HepG2 (cell line): ENCODE data around the gene FBXO10. TPM values are rescaled to one million over a fixed set of nuclear protein-coding genes. Genes with fewer than 3 reads are reported as not detected.

ENCODE experiments used
- ATAC-seq: fragments of 200-7000 bp; cut with Tn5 transposase; 3 replicates; pipeline ENCODE4 v1.9.1; 2020; ENCODE audit warnings: mild to moderate bottlenecking, moderate library complexity
- BruUV-seq: library from RNA; stranded (reverse); fragments of 400-500 nt; replicated peaks from 2 replicates; lab custom pipeline; 2021; lab: Mats Ljungman, UMichigan
- CTCF ChIA-PET: fragments of 300-600 bp; formaldehyde crosslinking; extraction: SDS; loops from one replicate; lab custom pipeline; 2021; ENCODE audit warnings: low total read pairs, inconsistent platforms, low intra/inter-chr PET ratio; lab: Yijun Ruan, JAX
- POLR2A ChIA-PET: fragments of 350-600 bp; sonication (Branson Sonifier 250); formaldehyde crosslinking; loops from one replicate; lab custom pipeline; 2020; ENCODE audit warnings: antibody characterized with exemption, inconsistent platforms; lab: Yijun Ruan, JAX
- DNase-seq: peaks from one replicate; pipeline ENCODE4 v3.0.0-alpha.2; 2015; ENCODE audit warnings: low spot score
- FAIRE-seq: peaks from 3 replicates; lab custom pipeline; 2011; peaks lifted over from hg19 to GRCh38; lab: Jason Lieb, UNC
- H2AFZ ChIP-seq: one replicate; pipeline ENCODE4 v1.6.1; 2011; ENCODE audit warnings: low read length, inconsistent platforms
- H3K27ac ChIP-seq: fragments of 300-600 bp; 3 replicates; pipeline ENCODE4 v1.8.0; 2011; ENCODE audit warnings: mixed run types, mild to moderate bottlenecking, mixed read lengths, low read length, inconsistent platforms; ENCODE audit not compliant: insufficient read depth; ENCODE audit errors: extremely low read length
- H3K27me3 ChIP-seq, 2 experiments: fragments of 200-600 bp in 1 of 2; 2 replicates in 1 of 2; 3 replicates in 1 of 2; pipeline versions ENCODE4 v1.6.0 to v1.8.0; 2011; ENCODE audit warnings: low read length in 2 of 2, mild to moderate bottlenecking in 2 of 2, moderate library complexity in 2 of 2, inconsistent platforms in 1 of 2; ENCODE audit not compliant: insufficient read depth in 2 of 2, control insufficient read depth in 1 of 2
- H3K36me3 ChIP-seq, 2 experiments: fragments of 200-600 bp in 1 of 2; replicated peaks in 1 of 2; 2 replicates in 1 of 2; 3 replicates in 1 of 2; pipeline versions ENCODE4 v1.5.1 to v1.8.0; 2011; ENCODE audit warnings: low read length in 2 of 2, inconsistent platforms in 1 of 2; ENCODE audit not compliant: insufficient read depth in 2 of 2, control insufficient read depth in 1 of 2
- H3K4me1 ChIP-seq: 2 replicates; pipeline ENCODE4 v1.5.1; 2012; ENCODE audit warnings: low read length, inconsistent platforms; ENCODE audit not compliant: insufficient read depth
- H3K4me2 ChIP-seq: 2 replicates; pipeline ENCODE4 v1.6.0; 2011; ENCODE audit warnings: low read depth, low read length, inconsistent platforms
- H3K4me3 ChIP-seq, 3 experiments: fragments of 200-600 bp in 1 of 3; sonication (generic), shearing (Covaris generic) in 1 of 3; replicated peaks in 1 of 3; 2 replicates each; pipeline ENCODE4 v1.5.1; 2011 to 2016; ENCODE audit warnings: low read length in 3 of 3, inconsistent platforms in 2 of 3, low read depth in 2 of 3, mild to moderate bottlenecking in 2 of 3, control low read depth in 1 of 3, mixed read lengths in 1 of 3; ENCODE audit not compliant: insufficient read depth in 1 of 3
- H3K79me2 ChIP-seq: one replicate; pipeline ENCODE4 v1.6.1; 2011; ENCODE audit warnings: low read length, inconsistent platforms; ENCODE audit not compliant: insufficient read depth
- H3K9ac ChIP-seq: 2 replicates; pipeline ENCODE4 v1.6.0; 2011; ENCODE audit warnings: mild to moderate bottlenecking, low read depth, low read length, inconsistent platforms; ENCODE audit not compliant: insufficient read depth
- H3K9me3 ChIP-seq: 2 replicates; pipeline ENCODE4 v1.5.1; 2012; ENCODE audit warnings: mild to moderate bottlenecking, low read length
- H4K20me1 ChIP-seq: 2 replicates; pipeline ENCODE4 v1.6.0; 2011; ENCODE audit warnings: inconsistent platforms, mild to moderate bottlenecking, low read length, moderate library complexity; ENCODE audit not compliant: insufficient read depth
- RFX1 ChIP-seq: fragments of 450-650 bp; IDR thresholded peaks from 2 replicates; pipeline ENCODE4 v1.6.1; 2017
- ZSCAN21 ChIP-seq: sonication (generic); formaldehyde crosslinking; IDR thresholded peaks from 2 replicates; pipeline ENCODE4 v1.8.0; 2022; ENCODE audit warnings: mild to moderate bottlenecking, missing genetic modification reagents, moderate library complexity, borderline replicate concordance
- WGBS: methylation state at CpG from one replicate; pipeline ENCODE4 v1.1.6; 2017; ENCODE audit warnings: low lambda C conversion rate; 5-methylcytosine and 5-hydroxymethylcytosine counted together
- in situ Hi-C: cut with HindIII; loops from 2 replicates; pipeline ENCODE4 v1.10.0; 2017; ENCODE audit warnings: low pct_unique_long_range_greater_than_20kb; ENCODE audit not compliant: extremely low pct_ligation_motif_present
- intact Hi-C: fragments of 100-400 bp; cut with micrococcal nuclease; formaldehyde crosslinking; loops from one replicate; pipeline ENCODE4 v1.10.0; 2022; ENCODE audit not compliant: unreplicated experiment
- polyA plus RNA-seq, 8 experiments: library from polyadenylated mRNA; depleted of rRNA in 3 of 8; stranded (reverse) in 7 of 8; unstranded in 1 of 8; fragments of >200 nt; fragmentation: Illumina TruSeq in 4 of 8; extraction: Trizol in 4 of 8; gene quantifications; 2 replicates each; pipeline versions ENCODE4 v1.2.1 to v1.2.3, GENCODE V29; 2011 to 2016; ENCODE audit warnings: low read depth in 4 of 8, missing spikeins in 1 of 8, mixed read lengths in 1 of 8; ENCODE audit not compliant: insufficient read depth in 1 of 8
- total RNA-seq, 5 experiments: library from RNA; depleted of rRNA; stranded (reverse); fragments of >200 nt; fragmentation: Illumina TruSeq; extraction: Trizol; gene quantifications; 2 replicates each; pipeline ENCODE4 v1.2.3, GENCODE V29; 2016; ENCODE audit warnings: low read depth in 1 of 5
- TF ChIP-seq, protein P1 (sequence below): sonication (generic); formaldehyde crosslinking; IDR thresholded peaks from 2 replicates; pipeline ENCODE4 v1.5.1; 2020; ENCODE audit warnings: missing genetic modification reagents, mild to moderate bottlenecking, borderline replicate concordance
- TF ChIP-seq, protein P2 (sequence below): sonication (generic); formaldehyde crosslinking; IDR thresholded peaks from 2 replicates; pipeline ENCODE4 v1.5.1; 2020; ENCODE audit warnings: mild to moderate bottlenecking, missing genetic modification reagents, moderate library complexity

FBXO10 gene
- total and polyA plus RNA-seq, 2 of the 13 experiments (the other 11 are each of a cell fraction or from before 2014, with no cell fraction given), result 3.1 to 5.1 TPM

DNA sequence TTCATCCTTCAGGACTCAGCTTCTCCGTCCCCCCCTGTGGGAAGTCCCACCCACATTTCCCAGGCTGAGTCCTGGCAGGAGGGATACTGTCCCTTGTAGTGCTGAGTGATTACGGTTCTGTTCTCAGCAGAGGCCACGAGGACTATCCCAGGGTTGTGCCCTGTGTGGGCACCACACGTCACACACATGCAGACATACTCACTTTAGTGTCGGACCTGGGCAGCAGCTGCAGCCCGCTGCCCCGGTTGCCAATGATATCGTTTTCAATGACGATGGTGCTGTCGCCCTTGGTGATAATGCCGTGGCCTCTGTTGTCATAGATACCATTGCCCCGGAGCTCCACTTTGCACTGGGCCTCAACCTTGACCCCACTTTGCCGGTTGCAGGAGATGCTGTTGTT is 58.3 kb downstream of the FBXO10 start:
- in situ Hi-C loops, result loop anchor here (10.0 kb wide), 1 partner anchor 57 kb away; the partner anchor contains the start of gene FBXO10
- ATAC-seq (peak; percentile 23; the same call in 2 of the 3 replicates), DNase-seq (no peak), FAIRE-seq (no peak)
- Histone ChIP-seq H3K4me3 (no peak overlapping the region), H2AFZ (no peak overlapping the region), H3K4me2 (no peak overlapping the region), H3K27ac (no peak overlapping the region), H3K9me3 (no peaks in the 10 kb centered on the region), H4K20me1 (no peaks in the 10 kb centered on the region), H3K27me3 (no peaks in the 10 kb centered on the region), H3K79me2 (no peaks in the 10 kb centered on the region), H3K36me3 (peaks cover 0 to 8% of the 10 kb centered on the region in 2 experiments; a peak in 2 of 5 replicates), H3K4me1 (peaks cover 5% of the 10 kb centered on the region; the same call in 1 of the 2 replicates), H3K9ac (no peak overlapping the region)
- ChIA-PET CTCF (no interaction called here), POLR2A (interaction anchor here (1.2 kb wide), 1 partner anchor 9 kb away, joined by 3 read pairs; no protein-coding TSS in a partner anchor)
- TF ChIP-seq, protein P1, sequence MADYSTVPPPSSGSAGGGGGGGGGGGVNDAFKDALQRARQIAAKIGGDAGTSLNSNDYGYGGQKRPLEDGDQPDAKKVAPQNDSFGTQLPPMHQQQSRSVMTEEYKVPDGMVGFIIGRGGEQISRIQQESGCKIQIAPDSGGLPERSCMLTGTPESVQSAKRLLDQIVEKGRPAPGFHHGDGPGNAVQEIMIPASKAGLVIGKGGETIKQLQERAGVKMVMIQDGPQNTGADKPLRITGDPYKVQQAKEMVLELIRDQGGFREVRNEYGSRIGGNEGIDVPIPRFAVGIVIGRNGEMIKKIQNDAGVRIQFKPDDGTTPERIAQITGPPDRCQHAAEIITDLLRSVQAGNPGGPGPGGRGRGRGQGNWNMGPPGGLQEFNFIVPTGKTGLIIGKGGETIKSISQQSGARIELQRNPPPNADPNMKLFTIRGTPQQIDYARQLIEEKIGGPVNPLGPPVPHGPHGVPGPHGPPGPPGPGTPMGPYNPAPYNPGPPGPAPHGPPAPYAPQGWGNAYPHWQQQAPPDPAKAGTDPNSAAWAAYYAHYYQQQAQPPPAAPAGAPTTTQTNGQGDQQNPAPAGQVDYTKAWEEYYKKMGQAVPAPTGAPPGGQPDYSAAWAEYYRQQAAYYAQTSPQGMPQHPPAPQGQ (CRISPR knock-in tag), result no peak
- TF ChIP-seq ZSCAN21 (no peak), RFX1 (0 out of 2 replicates have a peak, but pooled peaks have one; percentile 22)
- TF ChIP-seq, protein P2, sequence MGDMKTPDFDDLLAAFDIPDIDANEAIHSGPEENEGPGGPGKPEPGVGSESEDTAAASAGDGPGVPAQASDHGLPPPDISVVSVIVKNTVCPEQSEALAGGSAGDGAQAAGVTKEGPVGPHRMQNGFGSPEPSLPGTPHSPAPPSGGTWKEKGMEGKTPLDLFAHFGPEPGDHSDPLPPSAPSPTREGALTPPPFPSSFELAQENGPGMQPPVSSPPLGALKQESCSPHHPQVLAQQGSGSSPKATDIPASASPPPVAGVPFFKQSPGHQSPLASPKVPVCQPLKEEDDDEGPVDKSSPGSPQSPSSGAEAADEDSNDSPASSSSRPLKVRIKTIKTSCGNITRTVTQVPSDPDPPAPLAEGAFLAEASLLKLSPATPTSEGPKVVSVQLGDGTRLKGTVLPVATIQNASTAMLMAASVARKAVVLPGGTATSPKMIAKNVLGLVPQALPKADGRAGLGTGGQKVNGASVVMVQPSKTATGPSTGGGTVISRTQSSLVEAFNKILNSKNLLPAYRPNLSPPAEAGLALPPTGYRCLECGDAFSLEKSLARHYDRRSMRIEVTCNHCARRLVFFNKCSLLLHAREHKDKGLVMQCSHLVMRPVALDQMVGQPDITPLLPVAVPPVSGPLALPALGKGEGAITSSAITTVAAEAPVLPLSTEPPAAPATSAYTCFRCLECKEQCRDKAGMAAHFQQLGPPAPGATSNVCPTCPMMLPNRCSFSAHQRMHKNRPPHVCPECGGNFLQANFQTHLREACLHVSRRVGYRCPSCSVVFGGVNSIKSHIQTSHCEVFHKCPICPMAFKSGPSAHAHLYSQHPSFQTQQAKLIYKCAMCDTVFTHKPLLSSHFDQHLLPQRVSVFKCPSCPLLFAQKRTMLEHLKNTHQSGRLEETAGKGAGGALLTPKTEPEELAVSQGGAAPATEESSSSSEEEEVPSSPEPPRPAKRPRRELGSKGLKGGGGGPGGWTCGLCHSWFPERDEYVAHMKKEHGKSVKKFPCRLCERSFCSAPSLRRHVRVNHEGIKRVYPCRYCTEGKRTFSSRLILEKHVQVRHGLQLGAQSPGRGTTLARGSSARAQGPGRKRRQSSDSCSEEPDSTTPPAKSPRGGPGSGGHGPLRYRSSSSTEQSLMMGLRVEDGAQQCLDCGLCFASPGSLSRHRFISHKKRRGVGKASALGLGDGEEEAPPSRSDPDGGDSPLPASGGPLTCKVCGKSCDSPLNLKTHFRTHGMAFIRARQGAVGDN (CRISPR knock-in tag), result 0 out of 2 replicates have a peak, but pooled peaks have one; percentile 9
- no TSS peak for BruUV-seq
- intact Hi-C loops, result no loop called here
- 100% methylated on average over 1 of the region's 13 CpGs for whole genome bisulfite sequencing
